Measurements from ENCODE around the gene BLTP1.
A peak's percentile ranks its signal among the peaks of the same experiment; 100 is the strongest.
"Not testable (repeated sequence)": the region's sequence is repeated elsewhere in the genome, so short reads cannot be mapped to it uniquely, and the experiment has no call there.

BLTP1 gene

GRCh38 chr4:122151982-122152710 lies at the start of gene BLTP1:
Gene BLTP1, plus strand, starts transcription at chr4:122152331. Its CDS starts 18,317 bp downstream, at chr4:122170648.
- DNase-seq: peak; percentile 82

- DNase-seq: no peak
Measured at GRCh38 chr4:122104184-122104583, 47.9 kb upstream of the BLTP1 start.

GRCh38 chr4:122107680-122108079 lies 44.5 kb upstream of the BLTP1 start:
- no peak for DNase-seq

- not testable (repeated sequence) for DNase-seq
Measured at GRCh38 chr4:122110304-122110703, 41.8 kb upstream of the BLTP1 start.

- DNase-seq: no peak
Measured at GRCh38 chr4:122117743-122118142, 34.4 kb upstream of the BLTP1 start.

- DNase-seq: no peak
Measured at GRCh38 chr4:122118243-122118642, 33.9 kb upstream of the BLTP1 start.

- no peak for DNase-seq
Measured at GRCh38 chr4:122119739-122120138, 32.4 kb upstream of the BLTP1 start.

GRCh38 chr4:122121593-122121992 lies 30.5 kb upstream of the BLTP1 start:
- DNase-seq: no peak

- DNase-seq: no peak
Measured at GRCh38 chr4:122122083-122122482, 30.0 kb upstream of the BLTP1 start.

GRCh38 chr4:122129061-122129460 lies 23.1 kb upstream of the BLTP1 start:
- no peak for DNase-seq

- no peak for DNase-seq
Measured at GRCh38 chr4:122131562-122132157, 20.5 kb upstream of the BLTP1 start.

GRCh38 chr4:122132891-122133290 lies 19.2 kb upstream of the BLTP1 start:
- DNase-seq: no peak

- no peak for DNase-seq
Measured at GRCh38 chr4:122139139-122139538, 13.0 kb upstream of the BLTP1 start.

GRCh38 chr4:122140834-122141233 lies 11.3 kb upstream of the BLTP1 start:
- DNase-seq: no peak

GRCh38 chr4:122142687-122143086 lies 9.4 kb upstream of the BLTP1 start:
- DNase-seq: no peak

GRCh38 chr4:122146652-122147051 lies 5.5 kb upstream of the BLTP1 start:
- no peak for DNase-seq

- no peak for DNase-seq
Measured at GRCh38 chr4:122150931-122151330, 1.2 kb upstream of the BLTP1 start.

GRCh38 chr4:122152711-122153226 lies 638 bp downstream of the BLTP1 start:
- DNase-seq: no peak

- DNase-seq: no peak
Measured at GRCh38 chr4:122156819-122157218, 4.7 kb downstream of the BLTP1 start.

GRCh38 chr4:122163301-122163700 lies 11.2 kb downstream of the BLTP1 start:
- DNase-seq: no peak

GRCh38 chr4:122163767-122164166 lies 11.6 kb downstream of the BLTP1 start:
- no peak for DNase-seq

GRCh38 chr4:122167369-122167768 lies 15.2 kb downstream of the BLTP1 start:
- DNase-seq: no peak

GRCh38 chr4:122170775-122171174 lies 18.6 kb downstream of the BLTP1 start:
- no peak for DNase-seq

GRCh38 chr4:122171323-122171722 lies 19.2 kb downstream of the BLTP1 start:
- no peak for DNase-seq

GRCh38 chr4:122172266-122172665 lies 20.1 kb downstream of the BLTP1 start:
- DNase-seq: no peak

All from GDM1 (cell line).